Upper lobe of left lung (tissue), 6 donors: ENCODE measurements around the gene ZDHHC17. TPM values are rescaled to one million over a fixed set of nuclear protein-coding genes. Genes with fewer than 3 reads are reported as not detected.

Experiments
- ATAC-seq, 2 donors: fragments of 200-7000 bp; cut with Tn5 transposase; one replicate each; pipeline ENCODE4 v1.9.1; 2022; ENCODE audit warnings: mild to moderate bottlenecking in 2 of 2, moderate library complexity in 2 of 2; ENCODE audit not compliant: low FRiP score in 2 of 2
- DNase-seq, 2 donors: peaks; one replicate each; pipeline ENCODE4 v3.0.0-alpha.2; 2019 to 2020
- H3K27ac ChIP-seq, 4 donors: fragments of 200-600 bp; sonication (generic); one replicate each; pipeline ENCODE4 v1.5.1; 2016 to 2019
- H3K27me3 ChIP-seq, 4 donors: fragments of 200-600 bp; sonication (generic); one replicate each; pipeline ENCODE4 v1.5.1; 2017 to 2019
- H3K36me3 ChIP-seq, 4 donors: fragments of 200-600 bp; sonication (generic); one replicate each; pipeline ENCODE4 v1.5.1; 2016 to 2019
- H3K4me1 ChIP-seq, 4 donors: fragments of 200-600 bp; sonication (generic); one replicate each; pipeline ENCODE4 v1.5.1; 2018 to 2019
- H3K4me3 ChIP-seq, 4 donors: fragments of 200-600 bp; sonication (generic); one replicate each; pipeline ENCODE4 v1.5.1; 2017 to 2019; ENCODE audit warnings: mild to moderate bottlenecking in 2 of 4, moderate library complexity in 1 of 4
- H3K9me3 ChIP-seq, 4 donors: fragments of 200-600 bp; sonication (generic); one replicate each; pipeline ENCODE4 v1.5.1; 2018 to 2019
- CTCF ChIP-seq, 6 experiments: fragments of 450-650 bp in 4 of 6; fragments of 200-600 bp in 2 of 6; sonication (generic) in 2 of 6; IDR thresholded peaks; one replicate each; pipeline ENCODE4 v1.5.1; 2016 to 2019; ENCODE audit warnings: antibody characterized with exemption in 6 of 6
- EP300 ChIP-seq, 4 donors: sonication (generic); formaldehyde crosslinking; IDR thresholded peaks; one replicate each; pipeline ENCODE4 v1.5.1; 2017; ENCODE audit warnings: antibody characterized with exemption in 4 of 4, control low read depth in 2 of 4
- POLR2A ChIP-seq, 4 donors: fragments of 450-650 bp; IDR thresholded peaks; one replicate each; pipeline ENCODE4 v1.5.1; 2016 to 2017; ENCODE audit warnings: antibody characterized with exemption in 4 of 4, mild to moderate bottlenecking in 2 of 4
- POLR2AphosphoS5 ChIP-seq, 2 donors: sonication (generic); formaldehyde crosslinking; IDR thresholded peaks; one replicate each; pipeline ENCODE4 v1.5.1; 2017; ENCODE audit warnings: antibody characterized with exemption in 2 of 2
- WGBS, 2 donors: methylation state at CpG; one replicate each; pipeline ENCODE4 v1.1.5; 2017 to 2018; 5-methylcytosine and 5-hydroxymethylcytosine counted together
- total RNA-seq, 6 donors: library from RNA; depleted of rRNA in 4 of 6; stranded (reverse); fragments of >200 nt in 4 of 6; gene quantifications; one replicate each; pipeline versions ENCODE4 v1.1.0 to v1.2.1, GENCODE V29; 2016 to 2021
- donor health status: DM: no; HTN: no; CAD: no; lungs with moderate emphysema.
- donor health status: DM: no; HTN: yes; CAD: no; lungs with severe emphysema.

Gene ZDHHC17
- total RNA-seq, 6 donors from 2014 or later, result 13.0 to 107 (median 30.0) TPM

- no peak for ATAC-seq
- H3K27me3 ChIP-seq, result no peaks in the 10 kb centered on the region
Observed at GRCh38 chr12:76747245-76747644, 16.7 kb upstream of the ZDHHC17 start.

GRCh38 chr12:76755829-76756379 is 8.0 kb upstream of the ZDHHC17 start:
- no peak for ATAC-seq
- WGBS, 2 donors, result 93 to 94% methylated on average over 9 of the region's 9 CpGs
- H3K9me3 ChIP-seq, result no peaks in the 10 kb centered on the region
- no peaks in the 10 kb centered on the region for H3K4me1 ChIP-seq
- H3K27me3 ChIP-seq, result no peaks in the 10 kb centered on the region
- no peak for DNase-seq
- TF ChIP-seq POLR2AphosphoS5 (IDR thresholded peaks at IDR 0.05) (no peak), POLR2A (IDR thresholded peaks at IDR 0.05) (no peak), CTCF (IDR thresholded peaks at IDR 0.05) (no peak), EP300 (IDR thresholded peaks at IDR 0.05) (no peak)
- H3K4me3 ChIP-seq, result no peak overlapping the region
- H3K27ac ChIP-seq, result no peak overlapping the region
- H3K36me3 ChIP-seq, result no peaks in the 10 kb centered on the region

More at GRCh38 chr12:76747245-76747644, 16.7 kb upstream of the ZDHHC17 start:
- TF ChIP-seq CTCF (IDR thresholded peaks at IDR 0.05), result no peak
- TF ChIP-seq POLR2AphosphoS5 (IDR thresholded peaks at IDR 0.05), result no peak
- TF ChIP-seq POLR2A (IDR thresholded peaks at IDR 0.05), result no peak
- no peak for TF ChIP-seq EP300 (IDR thresholded peaks at IDR 0.05)
- Histone ChIP-seq H3K9me3 (no peaks in the 10 kb centered on the region), H3K4me1 (no peaks in the 10 kb centered on the region), H3K36me3 (no peaks in the 10 kb centered on the region), H3K4me3 (no peak overlapping the region), H3K27ac (peak overlapping the region in 1 of 4 donors; percentile 57)
- WGBS, 2 donors, result 98 to 100% methylated on average over 2 of the region's 2 CpGs
- DNase-seq, result no peak

- no peak for ATAC-seq
- TF ChIP-seq POLR2A (IDR thresholded peaks at IDR 0.05) (no peak), CTCF (IDR thresholded peaks at IDR 0.05) (no peak), EP300 (IDR thresholded peaks at IDR 0.05) (no peak), POLR2AphosphoS5 (IDR thresholded peaks at IDR 0.05) (no peak)
- 44 to 70% methylated on average over 1 of the region's 1 CpG for WGBS, 2 donors
- DNase-seq, result no peak
- no peak overlapping the region for H3K27ac ChIP-seq
- H3K4me3 ChIP-seq, result no peak overlapping the region
- no peaks in the 10 kb centered on the region for H3K36me3 ChIP-seq
- H3K4me1 ChIP-seq, result peaks cover 0 to under 1% (median 0%) of the 10 kb centered on the region in 4 donors
- no peaks in the 10 kb centered on the region for H3K9me3 ChIP-seq
- H3K27me3 ChIP-seq, result no peaks in the 10 kb centered on the region
Observed at GRCh38 chr12:76757694-76758093, 6.2 kb upstream of the ZDHHC17 start.

GRCh38 chr12:76762601-76762980 is 1.3 kb upstream of the ZDHHC17 start:
- no peaks in the 10 kb centered on the region for H3K27me3 ChIP-seq
- H3K4me1 ChIP-seq, result peaks cover 7 to 29% (median 20%) of the 10 kb centered on the region in 4 donors
- H3K36me3 ChIP-seq, result no peaks in the 10 kb centered on the region
- no peak overlapping the region for H3K27ac ChIP-seq
- TF ChIP-seq CTCF (IDR thresholded peaks at IDR 0.05) (no peak), EP300 (IDR thresholded peaks at IDR 0.05) (no peak), POLR2A (IDR thresholded peaks at IDR 0.05) (no peak), POLR2AphosphoS5 (IDR thresholded peaks at IDR 0.05) (no peak)
- ATAC-seq, result no peak
- H3K4me3 ChIP-seq, result no peak overlapping the region
- H3K9me3 ChIP-seq, result no peaks in the 10 kb centered on the region
- WGBS, 2 donors, result 74 to 84% methylated on average over 8 of the region's 8 CpGs
- no peak for DNase-seq

- ATAC-seq (no peak), DNase-seq (no peak)
- H3K27me3 ChIP-seq, result no peaks in the 10 kb centered on the region
- H3K9me3 ChIP-seq, result no peaks in the 10 kb centered on the region
- TF ChIP-seq EP300 (IDR thresholded peaks at IDR 0.05) (no peak), POLR2A (IDR thresholded peaks at IDR 0.05) (no peak), CTCF (IDR thresholded peaks at IDR 0.05) (no peak), POLR2AphosphoS5 (IDR thresholded peaks at IDR 0.05) (no peak)
- peak overlapping the region; percentile 93 to 99 (median 98) for H3K27ac ChIP-seq
- H3K36me3 ChIP-seq, result no peaks in the 10 kb centered on the region
- peaks cover 7 to 29% (median 22%) of the 10 kb centered on the region in 4 donors for H3K4me1 ChIP-seq
- H3K4me3 ChIP-seq, result peak overlapping the region; percentile 42 to 76 (median 76)
- 12 to 15% methylated on average over 9 of the region's 9 CpGs for WGBS, 2 donors
Observed at GRCh38 chr12:76764856-76765255, 941 bp downstream of the ZDHHC17 start.
